ENCODE data around the gene ALPG.
A peak's percentile ranks its signal among the peaks of the same experiment; 100 is the strongest.
"Not testable (repeated sequence)": the region's sequence is repeated elsewhere in the genome, so short reads cannot be mapped to it uniquely, and the experiment has no call there.

ALPG gene

DNA sequence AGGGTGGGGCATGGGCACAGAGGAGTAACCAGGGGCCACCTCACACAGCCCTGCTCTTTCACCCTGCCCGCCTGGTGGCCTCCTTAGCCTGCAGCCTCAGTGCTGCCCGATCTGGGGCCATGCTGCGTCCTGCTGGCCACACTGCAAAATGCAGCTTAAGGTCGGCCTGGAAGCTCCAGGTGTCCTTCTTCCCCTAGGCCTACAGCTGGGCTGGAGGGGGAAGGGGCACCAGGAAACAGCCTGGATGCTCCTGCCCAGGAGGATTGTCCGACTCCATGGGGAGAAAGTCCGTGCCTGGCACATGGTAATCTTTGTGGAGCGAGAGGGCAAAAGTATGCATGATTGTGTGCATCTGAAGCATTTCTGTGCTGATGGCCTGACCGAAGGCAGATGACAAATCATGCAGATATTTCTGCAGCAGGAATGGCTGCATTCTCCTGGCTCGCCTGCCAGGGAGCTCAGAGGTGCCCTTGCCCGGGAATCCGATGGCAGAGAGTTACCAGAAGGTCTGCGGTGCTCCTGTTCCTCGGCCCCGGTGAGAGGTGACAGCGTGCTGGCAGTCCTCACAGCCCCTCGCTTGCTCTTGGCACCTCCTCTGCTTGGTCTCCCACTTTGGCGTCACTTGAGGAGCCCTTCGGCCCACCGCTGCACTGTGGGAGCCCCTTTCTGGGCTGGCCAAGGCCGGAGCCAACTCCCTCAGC lies 40.9 kb upstream of the ALPG start:
- peak; percentile 15 for DNase-seq (ENCODE audit: low spot score)
- H3K4me3 ChIP-seq (ENCODE audit: severe bottlenecking) = no peak overlapping the region
- peak; percentile 68 for ATAC-seq (ENCODE audit: low read depth)
- H3K4me1 ChIP-seq (ENCODE audit: insufficient read depth, poor library complexity, severe bottlenecking) = no peaks in the 10 kb centered on the region
- H3K27me3 ChIP-seq (ENCODE audit: insufficient read depth, poor library complexity, severe bottlenecking) = no peaks in the 10 kb centered on the region
- H3K9me3 ChIP-seq (ENCODE audit: severe bottlenecking) = no peaks in the 10 kb centered on the region
- TF ChIP-seq, protein P1, sequence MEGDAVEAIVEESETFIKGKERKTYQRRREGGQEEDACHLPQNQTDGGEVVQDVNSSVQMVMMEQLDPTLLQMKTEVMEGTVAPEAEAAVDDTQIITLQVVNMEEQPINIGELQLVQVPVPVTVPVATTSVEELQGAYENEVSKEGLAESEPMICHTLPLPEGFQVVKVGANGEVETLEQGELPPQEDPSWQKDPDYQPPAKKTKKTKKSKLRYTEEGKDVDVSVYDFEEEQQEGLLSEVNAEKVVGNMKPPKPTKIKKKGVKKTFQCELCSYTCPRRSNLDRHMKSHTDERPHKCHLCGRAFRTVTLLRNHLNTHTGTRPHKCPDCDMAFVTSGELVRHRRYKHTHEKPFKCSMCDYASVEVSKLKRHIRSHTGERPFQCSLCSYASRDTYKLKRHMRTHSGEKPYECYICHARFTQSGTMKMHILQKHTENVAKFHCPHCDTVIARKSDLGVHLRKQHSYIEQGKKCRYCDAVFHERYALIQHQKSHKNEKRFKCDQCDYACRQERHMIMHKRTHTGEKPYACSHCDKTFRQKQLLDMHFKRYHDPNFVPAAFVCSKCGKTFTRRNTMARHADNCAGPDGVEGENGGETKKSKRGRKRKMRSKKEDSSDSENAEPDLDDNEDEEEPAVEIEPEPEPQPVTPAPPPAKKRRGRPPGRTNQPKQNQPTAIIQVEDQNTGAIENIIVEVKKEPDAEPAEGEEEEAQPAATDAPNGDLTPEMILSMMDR (IDR thresholded peaks at IDR 0.05; ENCODE audit: poor library complexity, severe bottlenecking) = peak; percentile 26
- H3K36me3 ChIP-seq (ENCODE audit: low read depth) = no peaks in the 10 kb centered on the region
- H3K27ac ChIP-seq (ENCODE audit: poor library complexity, severe bottlenecking) = no peak overlapping the region

DNA sequence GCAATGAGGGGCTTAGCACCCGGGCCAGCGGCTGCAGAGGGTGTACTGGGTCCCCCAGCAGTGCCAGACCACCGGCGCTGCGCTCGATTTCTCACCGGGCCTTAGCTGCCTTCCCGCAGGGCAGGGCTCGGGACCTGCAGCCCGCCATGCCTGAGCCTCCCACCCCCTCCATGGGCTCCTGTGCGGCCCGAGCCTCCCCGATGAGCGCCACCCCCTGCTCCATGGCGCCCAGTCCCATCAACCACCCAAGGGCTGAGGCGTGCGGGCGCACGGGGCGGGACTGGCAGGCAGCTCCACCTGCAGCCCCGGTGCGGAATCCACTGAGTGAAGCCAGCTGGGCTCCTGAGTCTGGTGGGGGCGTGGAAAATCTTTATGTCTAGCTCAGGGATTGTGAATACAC lies 40.2 kb upstream of the ALPG start:
- not testable (repeated sequence) for ATAC-seq (ENCODE audit: low read depth); H3K27ac ChIP-seq (ENCODE audit: poor library complexity, severe bottlenecking); H3K9me3 ChIP-seq (ENCODE audit: severe bottlenecking); H3K4me3 ChIP-seq (ENCODE audit: severe bottlenecking); H3K36me3 ChIP-seq (ENCODE audit: low read depth); H3K4me1 ChIP-seq (ENCODE audit: insufficient read depth, poor library complexity, severe bottlenecking); H3K27me3 ChIP-seq (ENCODE audit: insufficient read depth, poor library complexity, severe bottlenecking)
- DNase-seq (ENCODE audit: low spot score) = peak; percentile 36

DNA sequence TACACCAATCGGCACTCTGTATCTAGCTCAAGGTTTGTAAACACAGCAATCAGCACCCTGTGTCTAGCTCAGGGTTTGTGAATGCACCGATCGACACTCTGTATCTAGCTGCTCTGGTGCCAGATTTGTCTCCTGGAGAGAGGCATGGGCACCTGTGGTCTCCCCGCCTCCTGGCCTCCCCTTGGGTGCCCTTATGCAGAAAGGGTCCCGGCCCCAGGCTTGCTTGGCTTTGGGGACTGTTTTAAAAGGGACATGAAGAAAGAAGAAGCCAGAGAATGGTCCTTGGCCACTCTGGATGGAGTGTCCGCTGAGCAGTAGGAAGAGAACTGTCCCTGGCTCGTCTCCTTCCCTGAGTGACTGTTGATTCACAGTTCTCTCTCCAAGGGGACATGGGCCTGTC lies 39.6 kb upstream of the ALPG start:
- H3K4me3 ChIP-seq (ENCODE audit: severe bottlenecking) = no peak overlapping the region
- H3K27ac ChIP-seq (ENCODE audit: poor library complexity, severe bottlenecking) = no peak overlapping the region
- ATAC-seq (ENCODE audit: low read depth) (no peak), DNase-seq (ENCODE audit: low spot score) (peak; percentile 18)
- H3K9me3 ChIP-seq (ENCODE audit: severe bottlenecking) = no peaks in the 10 kb centered on the region
- TF ChIP-seq, protein P1 (IDR thresholded peaks at IDR 0.05; ENCODE audit: poor library complexity, severe bottlenecking) = no peak
- H3K4me1 ChIP-seq (ENCODE audit: insufficient read depth, poor library complexity, severe bottlenecking) = no peaks in the 10 kb centered on the region
- H3K36me3 ChIP-seq (ENCODE audit: low read depth) = no peaks in the 10 kb centered on the region
- H3K27me3 ChIP-seq (ENCODE audit: insufficient read depth, poor library complexity, severe bottlenecking) = no peaks in the 10 kb centered on the region

DNA sequence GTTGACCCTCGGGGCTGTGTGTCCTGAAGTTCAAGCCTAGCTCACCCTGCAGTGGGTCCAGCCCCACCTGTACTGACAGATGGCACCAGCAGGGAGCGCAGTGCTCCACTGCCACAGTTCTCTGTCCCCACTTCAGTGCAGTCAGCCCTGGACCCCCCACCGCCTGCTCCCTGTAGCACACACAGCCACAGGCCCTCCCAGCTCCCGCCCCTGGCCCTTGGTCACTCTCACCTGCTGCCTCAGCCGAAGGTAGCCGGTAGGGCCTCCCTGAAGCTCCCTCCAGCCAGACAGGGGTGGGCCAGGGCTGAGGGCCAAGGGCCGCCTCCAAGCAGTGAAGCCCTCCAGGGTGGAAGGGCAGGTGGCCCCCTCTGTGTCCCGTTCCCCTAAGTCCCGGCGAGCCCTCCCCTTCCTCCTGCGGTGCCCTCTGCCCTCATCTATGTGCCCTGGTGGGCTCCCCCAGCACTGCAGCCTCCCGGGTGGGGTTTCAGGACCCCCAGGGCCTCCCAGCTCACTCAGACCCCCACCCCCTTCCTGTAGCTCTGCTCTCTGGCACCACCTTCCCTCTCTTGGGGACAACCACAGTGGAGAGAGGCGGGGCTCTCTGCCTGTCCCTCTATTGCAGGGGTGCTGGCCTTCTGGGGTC lies 38.9 kb upstream of the ALPG start:
- H3K4me3 ChIP-seq (ENCODE audit: severe bottlenecking) = no peak overlapping the region
- TF ChIP-seq, protein P1 (IDR thresholded peaks at IDR 0.05; ENCODE audit: poor library complexity, severe bottlenecking) = no peak
- no peaks in the 10 kb centered on the region for H3K4me1 ChIP-seq (ENCODE audit: insufficient read depth, poor library complexity, severe bottlenecking)
- DNase-seq (ENCODE audit: low spot score) = peak; percentile 49
- H3K27ac ChIP-seq (ENCODE audit: poor library complexity, severe bottlenecking) = no peak overlapping the region
- H3K9me3 ChIP-seq (ENCODE audit: severe bottlenecking) = no peaks in the 10 kb centered on the region
- ATAC-seq (ENCODE audit: low read depth) = no peak
- no peaks in the 10 kb centered on the region for H3K36me3 ChIP-seq (ENCODE audit: low read depth)
- H3K27me3 ChIP-seq (ENCODE audit: insufficient read depth, poor library complexity, severe bottlenecking) = no peaks in the 10 kb centered on the region

DNA sequence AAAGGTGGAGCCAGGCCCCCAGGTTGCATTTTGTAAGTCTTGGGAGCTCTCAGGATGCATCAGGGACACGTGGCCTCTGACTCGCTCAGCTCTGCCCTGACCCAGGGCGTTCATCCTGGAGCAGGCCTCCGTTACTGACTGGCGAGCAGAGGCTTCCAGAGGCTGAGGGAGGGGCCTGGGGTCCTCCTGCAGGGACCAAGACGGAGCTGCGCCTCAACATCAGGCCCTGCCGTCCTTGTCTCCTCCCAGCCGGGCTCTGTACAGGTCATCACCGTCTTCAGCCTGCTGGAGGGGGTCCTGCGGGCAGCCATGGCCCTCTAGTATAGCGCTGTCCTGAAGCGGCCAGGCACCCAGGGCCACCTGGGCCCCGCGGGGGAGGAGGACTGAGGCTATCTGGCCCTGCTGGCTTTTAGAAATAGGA lies 38.3 kb upstream of the ALPG start:
- Histone ChIP-seq H3K27ac (ENCODE audit: poor library complexity, severe bottlenecking) (no peak overlapping the region), H3K27me3 (ENCODE audit: insufficient read depth, poor library complexity, severe bottlenecking) (no peaks in the 10 kb centered on the region), H3K4me1 (ENCODE audit: insufficient read depth, poor library complexity, severe bottlenecking) (no peaks in the 10 kb centered on the region), H3K36me3 (ENCODE audit: low read depth) (no peaks in the 10 kb centered on the region), H3K9me3 (ENCODE audit: severe bottlenecking) (no peaks in the 10 kb centered on the region), H3K4me3 (ENCODE audit: severe bottlenecking) (no peak overlapping the region)
- ATAC-seq (ENCODE audit: low read depth) = peak; percentile 53; the same call in 1 of the 3 replicates
- TF ChIP-seq, protein P1 (IDR thresholded peaks at IDR 0.05; ENCODE audit: poor library complexity, severe bottlenecking) = no peak
- DNase-seq (ENCODE audit: low spot score) = peak; percentile 47

All from RWPE2 (cell line).